ENCODE data around the gene ZBTB43. TPM values are rescaled to one million over a fixed set of nuclear protein-coding genes. Genes with fewer than 3 reads are reported as not detected.

The ZBTB43 gene
- total RNA-seq, 1 donor from 2014 or later = 21.5 TPM

DNA sequence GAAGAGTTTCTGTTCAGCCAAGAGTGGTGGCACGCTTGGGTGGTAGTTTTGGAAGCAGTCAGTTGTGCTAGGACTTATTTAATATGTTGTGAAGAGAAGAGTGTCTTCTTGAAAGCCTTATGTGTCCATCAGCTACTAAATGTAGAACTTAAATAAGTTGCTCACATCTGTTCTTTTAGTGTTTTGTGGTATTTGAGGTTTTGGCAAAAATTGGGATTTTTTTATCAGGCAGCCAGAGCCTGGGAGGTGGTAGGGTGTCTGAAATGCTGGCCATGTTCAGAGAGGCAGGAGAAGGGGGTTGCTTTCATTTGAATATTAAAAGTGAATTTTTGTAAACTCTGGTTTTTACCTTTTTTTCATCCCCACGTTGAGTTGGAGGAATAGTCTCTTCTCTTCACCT is 31.4 kb downstream of the ZBTB43 start:
- FAIRE-seq (no peak), DNase-seq (ENCODE audit: low read depth) (peak; percentile 38)
- Histone ChIP-seq H3K36me3 (ENCODE audit: insufficient read depth, low read length) (peaks cover 19% of the 10 kb centered on the region), H3K27ac (ENCODE audit: low read depth, low read length) (no peak overlapping the region), H3K9me3 (ENCODE audit: insufficient read depth, low read depth, low read length) (no peaks in the 10 kb centered on the region), H4K20me1 (ENCODE audit: insufficient read depth, low read length) (peaks cover 69% of the 10 kb centered on the region), H3K4me3 (ENCODE audit: insufficient read depth, low read depth, low read length) (no peak overlapping the region), H3K4me2 (ENCODE audit: low read length) (no peak overlapping the region), H3K4me1 (ENCODE audit: insufficient read depth, low read length) (no peaks in the 10 kb centered on the region), H3K27me3 (ENCODE audit: insufficient read depth, low read length) (no peaks in the 10 kb centered on the region), H3K9ac (ENCODE audit: low read length) (no peak overlapping the region), H2AFZ (ENCODE audit: low read depth, low read length) (no peak overlapping the region), H3K79me2 (ENCODE audit: insufficient read depth, low read length) (peaks cover 38% of the 10 kb centered on the region)
- H3K4me3 Mint-ChIP-seq (ENCODE audit: unreplicated experiment) = peak overlapping the region; percentile 9
- H3K36me3 Mint-ChIP-seq (ENCODE audit: low read depth, unreplicated experiment) = peaks cover 24% of the 10 kb centered on the region
- TF ChIP-seq, protein P1, sequence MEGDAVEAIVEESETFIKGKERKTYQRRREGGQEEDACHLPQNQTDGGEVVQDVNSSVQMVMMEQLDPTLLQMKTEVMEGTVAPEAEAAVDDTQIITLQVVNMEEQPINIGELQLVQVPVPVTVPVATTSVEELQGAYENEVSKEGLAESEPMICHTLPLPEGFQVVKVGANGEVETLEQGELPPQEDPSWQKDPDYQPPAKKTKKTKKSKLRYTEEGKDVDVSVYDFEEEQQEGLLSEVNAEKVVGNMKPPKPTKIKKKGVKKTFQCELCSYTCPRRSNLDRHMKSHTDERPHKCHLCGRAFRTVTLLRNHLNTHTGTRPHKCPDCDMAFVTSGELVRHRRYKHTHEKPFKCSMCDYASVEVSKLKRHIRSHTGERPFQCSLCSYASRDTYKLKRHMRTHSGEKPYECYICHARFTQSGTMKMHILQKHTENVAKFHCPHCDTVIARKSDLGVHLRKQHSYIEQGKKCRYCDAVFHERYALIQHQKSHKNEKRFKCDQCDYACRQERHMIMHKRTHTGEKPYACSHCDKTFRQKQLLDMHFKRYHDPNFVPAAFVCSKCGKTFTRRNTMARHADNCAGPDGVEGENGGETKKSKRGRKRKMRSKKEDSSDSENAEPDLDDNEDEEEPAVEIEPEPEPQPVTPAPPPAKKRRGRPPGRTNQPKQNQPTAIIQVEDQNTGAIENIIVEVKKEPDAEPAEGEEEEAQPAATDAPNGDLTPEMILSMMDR (IDR thresholded peaks at IDR 0.05; ENCODE audit: insufficient read depth, low read depth, low read length) = no peak
- no peak for TF ChIP-seq EZH2 (IDR thresholded peaks at IDR 0.05; ENCODE audit: insufficient read depth, low read length)
- no peaks in the 10 kb centered on the region for H3K4me1 Mint-ChIP-seq (ENCODE audit: low read depth, unreplicated experiment)
- no peaks in the 10 kb centered on the region for H3K27me3 Mint-ChIP-seq (ENCODE audit: low read depth, unreplicated experiment)
- no peaks in the 10 kb centered on the region for H3K9me3 Mint-ChIP-seq (ENCODE audit: unreplicated experiment)
- no peak overlapping the region for H3K27ac Mint-ChIP-seq (ENCODE audit: unreplicated experiment)

DNA sequence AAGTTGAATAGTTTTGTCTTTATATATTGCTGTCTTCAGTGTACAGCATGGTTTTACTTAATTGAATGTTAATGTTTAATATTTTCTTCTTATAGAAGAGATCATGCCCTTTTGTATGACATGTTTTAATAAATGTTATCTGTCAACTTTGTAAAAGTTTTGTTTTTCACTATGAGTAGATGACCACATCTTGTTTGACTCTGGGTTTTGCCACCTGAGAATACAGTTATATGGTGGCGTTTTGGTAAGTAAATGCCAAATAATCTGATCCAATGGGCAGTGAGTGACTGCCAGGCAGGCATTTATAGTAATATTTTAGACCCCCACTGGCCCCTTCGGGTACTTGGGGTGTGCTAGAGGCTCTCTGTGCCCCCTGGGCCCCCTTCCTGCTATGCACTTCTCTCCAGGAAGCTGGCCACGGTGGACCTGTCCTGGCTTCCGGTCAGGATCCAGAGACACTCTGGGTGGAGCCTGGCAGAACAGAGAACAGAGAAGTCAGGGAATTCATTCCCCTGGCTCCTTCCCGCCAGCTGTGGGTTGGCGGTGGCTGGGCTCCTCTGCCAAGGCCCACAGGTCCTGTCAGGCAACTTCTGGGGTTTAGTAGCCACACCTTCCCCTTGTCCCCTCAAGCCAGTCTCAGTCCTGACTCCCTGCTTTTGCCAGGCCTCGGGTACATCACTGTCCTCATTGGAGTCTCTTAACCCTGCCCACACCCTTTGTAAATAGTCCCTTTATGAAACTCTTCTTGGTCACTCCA is 33.4 kb downstream of the ZBTB43 start:
- Mint-ChIP-seq H3K36me3 (ENCODE audit: low read depth, unreplicated experiment) (peaks cover 22% of the 10 kb centered on the region), H3K27me3 (ENCODE audit: low read depth, unreplicated experiment) (no peaks in the 10 kb centered on the region), H3K27ac (ENCODE audit: unreplicated experiment) (no peak overlapping the region), H3K4me3 (ENCODE audit: unreplicated experiment) (no peak overlapping the region), H3K4me1 (ENCODE audit: low read depth, unreplicated experiment) (peaks cover 2% of the 10 kb centered on the region), H3K9me3 (ENCODE audit: unreplicated experiment) (no peaks in the 10 kb centered on the region)
- TF ChIP-seq, protein P1 (IDR thresholded peaks at IDR 0.05; ENCODE audit: insufficient read depth, low read depth, low read length) = no peak
- no peak for TF ChIP-seq EZH2 (IDR thresholded peaks at IDR 0.05; ENCODE audit: insufficient read depth, low read length)
- Histone ChIP-seq H3K4me2 (ENCODE audit: low read length) (no peak overlapping the region), H3K4me1 (ENCODE audit: insufficient read depth, low read length) (peaks cover under 1% of the 10 kb centered on the region), H3K9ac (ENCODE audit: low read length) (no peak overlapping the region), H3K9me3 (ENCODE audit: insufficient read depth, low read depth, low read length) (no peaks in the 10 kb centered on the region), H4K20me1 (ENCODE audit: insufficient read depth, low read length) (peaks cover 64% of the 10 kb centered on the region), H3K79me2 (ENCODE audit: insufficient read depth, low read length) (peaks cover 32% of the 10 kb centered on the region), H3K4me3 (ENCODE audit: insufficient read depth, low read depth, low read length) (no peak overlapping the region), H2AFZ (ENCODE audit: low read depth, low read length) (no peak overlapping the region), H3K27me3 (ENCODE audit: insufficient read depth, low read length) (no peaks in the 10 kb centered on the region), H3K27ac (ENCODE audit: low read depth, low read length) (no peak overlapping the region), H3K36me3 (ENCODE audit: insufficient read depth, low read length) (peaks cover 12% of the 10 kb centered on the region)
- DNase-seq (ENCODE audit: low read depth) (no peak), FAIRE-seq (no peak)

DNA sequence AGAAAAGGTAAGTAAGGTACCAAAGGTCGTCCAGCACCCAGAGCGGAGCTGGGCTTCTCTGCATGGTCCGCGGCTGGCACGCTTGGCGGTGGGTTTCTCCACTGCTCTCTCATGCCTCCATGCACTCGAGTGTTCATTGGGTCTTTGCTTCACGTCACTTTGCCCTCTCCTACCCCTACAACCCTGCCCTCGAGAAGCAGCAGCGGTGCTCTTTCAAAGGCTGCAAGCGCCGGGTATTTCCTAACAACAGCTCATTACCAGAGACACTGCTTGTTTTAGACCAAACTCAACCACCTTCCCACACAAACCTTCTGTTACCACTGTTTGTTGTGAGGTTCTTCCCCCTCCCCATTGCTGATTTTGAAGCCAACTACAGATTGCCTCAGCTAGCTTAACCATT is 34.1 kb downstream of the ZBTB43 start:
- DNase-seq (ENCODE audit: low read depth) (no peak), FAIRE-seq (no peak)
- H3K4me3 Mint-ChIP-seq (ENCODE audit: unreplicated experiment) = no peak overlapping the region
- peaks cover 9% of the 10 kb centered on the region for H3K4me1 Mint-ChIP-seq (ENCODE audit: low read depth, unreplicated experiment)
- no peak overlapping the region for H3K27ac ChIP-seq (ENCODE audit: low read depth, low read length)
- peaks cover 20% of the 10 kb centered on the region for H3K36me3 Mint-ChIP-seq (ENCODE audit: low read depth, unreplicated experiment)
- peaks cover 58% of the 10 kb centered on the region for H4K20me1 ChIP-seq (ENCODE audit: insufficient read depth, low read length)
- H3K9me3 Mint-ChIP-seq (ENCODE audit: unreplicated experiment) = no peaks in the 10 kb centered on the region
- peaks cover 7% of the 10 kb centered on the region for H3K4me1 ChIP-seq (ENCODE audit: insufficient read depth, low read length)
- H3K27me3 Mint-ChIP-seq (ENCODE audit: low read depth, unreplicated experiment) = no peaks in the 10 kb centered on the region
- no peak overlapping the region for H3K4me2 ChIP-seq (ENCODE audit: low read length)
- no peak for TF ChIP-seq EZH2 (IDR thresholded peaks at IDR 0.05; ENCODE audit: insufficient read depth, low read length)
- TF ChIP-seq, protein P1 (IDR thresholded peaks at IDR 0.05; ENCODE audit: insufficient read depth, low read depth, low read length) = no peak
- peaks cover 26% of the 10 kb centered on the region for H3K79me2 ChIP-seq (ENCODE audit: insufficient read depth, low read length)
- H3K36me3 ChIP-seq (ENCODE audit: insufficient read depth, low read length) = peaks cover 6% of the 10 kb centered on the region
- no peaks in the 10 kb centered on the region for H3K27me3 ChIP-seq (ENCODE audit: insufficient read depth, low read length)
- no peak overlapping the region for H3K9ac ChIP-seq (ENCODE audit: low read length)
- no peaks in the 10 kb centered on the region for H3K9me3 ChIP-seq (ENCODE audit: insufficient read depth, low read depth, low read length)
- no peak overlapping the region for H3K27ac Mint-ChIP-seq (ENCODE audit: unreplicated experiment)
- H2AFZ ChIP-seq (ENCODE audit: low read depth, low read length) = no peak overlapping the region
- no peak overlapping the region for H3K4me3 ChIP-seq (ENCODE audit: insufficient read depth, low read depth, low read length)

Measured in astrocyte (in vitro differentiated cells and primary cell).